Prostate gland (tissue), 2 donors: ENCODE results near the gene KATNB1.

Experiments used
- CTCF ChIP-seq, 4 experiments: fragments of 200-600 bp in 2 of 4; fragments of 450-650 bp in 2 of 4; sonication (generic) in 2 of 4; IDR thresholded peaks; 1 replicate in 3 of 4; 2 replicates in 1 of 4; pipeline ENCODE4 v1.5.1; 2016 to 2019; ENCODE audit warnings: antibody characterized with exemption in 4 of 4, mild to moderate bottlenecking in 2 of 4, moderate library complexity in 2 of 4
- POLR2A ChIP-seq: fragments of 450-650 bp; IDR thresholded peaks from one replicate; pipeline ENCODE4 v1.6.1; 2016; ENCODE audit warnings: antibody characterized with exemption, mild to moderate bottlenecking
- POLR2AphosphoS5 ChIP-seq: sonication (generic); formaldehyde crosslinking; IDR thresholded peaks from one replicate; pipeline ENCODE4 v1.6.1; 2017; ENCODE audit warnings: antibody characterized with exemption

- no peak for TF ChIP-seq CTCF (IDR thresholded peaks at IDR 0.05)
- TF ChIP-seq POLR2A = no peak
- no peak for TF ChIP-seq POLR2AphosphoS5
Measured at GRCh38 chr16:57701759-57702371, 33.7 kb upstream of the KATNB1 start.
